Measurements from ENCODE around the gene SLC6A12.

The SLC6A12 gene

DNA sequence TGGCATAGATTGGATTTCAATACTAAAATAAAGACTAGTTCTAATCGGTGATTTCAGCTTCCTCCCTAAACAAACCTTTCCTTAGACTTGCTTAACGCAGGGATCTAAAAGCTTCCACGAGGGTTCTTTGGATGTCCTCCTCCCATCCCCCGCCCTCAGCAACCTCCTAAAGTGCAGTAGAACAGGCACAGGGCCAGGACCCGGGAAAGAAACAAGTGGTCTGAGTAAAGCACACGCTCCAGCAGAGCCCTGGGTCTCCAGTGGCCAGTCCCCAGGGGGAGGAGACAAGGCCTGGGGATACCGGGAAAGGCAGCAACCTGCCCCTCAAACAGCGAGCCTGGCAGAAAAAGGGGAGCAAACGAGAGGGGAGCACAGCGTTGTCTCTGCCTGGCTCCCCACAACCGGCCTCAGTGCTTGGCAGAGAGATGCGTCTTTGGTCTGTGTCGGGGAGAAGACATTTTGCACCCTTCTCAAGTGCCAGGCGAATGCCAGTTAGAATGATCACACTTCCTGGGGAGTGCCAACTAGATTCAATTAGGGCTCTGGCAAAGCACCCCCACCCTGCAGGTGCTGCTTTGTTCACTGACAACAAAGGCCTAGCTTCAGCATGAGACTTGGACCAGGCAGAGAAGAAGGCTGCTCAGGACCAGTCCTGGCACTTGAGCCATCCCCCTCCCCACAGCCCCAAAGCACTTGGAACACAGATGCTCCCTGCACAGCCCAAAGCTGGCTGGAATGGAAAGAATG lies 17.1 kb upstream of the SLC6A12 start:
- H3K4me3 ChIP-seq (ENCODE audit: control insufficient read depth, low read depth, low read length), result no peak overlapping the region
- TF ChIP-seq, protein P1, sequence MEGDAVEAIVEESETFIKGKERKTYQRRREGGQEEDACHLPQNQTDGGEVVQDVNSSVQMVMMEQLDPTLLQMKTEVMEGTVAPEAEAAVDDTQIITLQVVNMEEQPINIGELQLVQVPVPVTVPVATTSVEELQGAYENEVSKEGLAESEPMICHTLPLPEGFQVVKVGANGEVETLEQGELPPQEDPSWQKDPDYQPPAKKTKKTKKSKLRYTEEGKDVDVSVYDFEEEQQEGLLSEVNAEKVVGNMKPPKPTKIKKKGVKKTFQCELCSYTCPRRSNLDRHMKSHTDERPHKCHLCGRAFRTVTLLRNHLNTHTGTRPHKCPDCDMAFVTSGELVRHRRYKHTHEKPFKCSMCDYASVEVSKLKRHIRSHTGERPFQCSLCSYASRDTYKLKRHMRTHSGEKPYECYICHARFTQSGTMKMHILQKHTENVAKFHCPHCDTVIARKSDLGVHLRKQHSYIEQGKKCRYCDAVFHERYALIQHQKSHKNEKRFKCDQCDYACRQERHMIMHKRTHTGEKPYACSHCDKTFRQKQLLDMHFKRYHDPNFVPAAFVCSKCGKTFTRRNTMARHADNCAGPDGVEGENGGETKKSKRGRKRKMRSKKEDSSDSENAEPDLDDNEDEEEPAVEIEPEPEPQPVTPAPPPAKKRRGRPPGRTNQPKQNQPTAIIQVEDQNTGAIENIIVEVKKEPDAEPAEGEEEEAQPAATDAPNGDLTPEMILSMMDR (IDR thresholded peaks at IDR 0.05; ENCODE audit: control insufficient read depth, insufficient read depth, low read depth, low read length, missing control alignments), result no peak
- DNase-seq (ENCODE audit: low read depth), result no peak

DNA sequence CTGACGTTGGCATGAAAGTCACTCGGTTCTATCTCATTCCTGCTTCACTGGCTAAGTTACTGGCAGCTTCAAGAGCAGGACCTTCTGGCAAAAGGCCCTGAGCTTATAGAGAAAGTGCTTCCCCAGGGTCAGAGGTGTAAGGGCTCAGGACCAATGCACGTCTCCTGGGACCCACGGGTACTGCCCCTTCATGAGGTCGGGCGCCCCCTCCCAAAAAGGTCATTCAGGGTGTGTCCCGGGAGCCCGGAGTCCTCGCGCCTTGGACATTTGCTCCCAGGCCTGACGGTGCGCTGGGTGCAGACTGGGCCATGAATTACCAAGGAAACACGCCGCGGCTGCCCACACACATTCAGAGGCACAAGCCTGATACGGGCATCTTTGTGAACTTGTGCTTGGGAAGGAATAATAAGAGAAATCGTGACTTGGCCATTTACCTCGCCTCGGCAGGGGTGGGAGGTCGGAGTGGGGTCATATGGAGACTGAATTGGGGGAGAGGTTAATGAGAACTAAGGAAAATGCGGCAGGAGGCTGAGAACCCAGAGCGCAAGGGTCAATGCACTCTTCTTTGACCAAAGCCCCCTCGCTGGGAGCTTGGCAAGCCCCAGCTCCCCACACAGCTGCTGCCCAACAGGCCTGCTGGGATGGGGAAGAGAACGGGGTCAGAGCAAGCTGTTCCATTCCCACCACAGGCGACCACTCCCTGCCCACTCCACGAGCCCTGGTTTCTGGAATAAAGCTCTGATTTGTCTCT lies 15.7 kb upstream of the SLC6A12 start:
- TF ChIP-seq, protein P1 (IDR thresholded peaks at IDR 0.05; ENCODE audit: control insufficient read depth, insufficient read depth, low read depth, low read length, missing control alignments), result no peak
- DNase-seq (ENCODE audit: low read depth), result no peak
- no peak overlapping the region for H3K4me3 ChIP-seq (ENCODE audit: control insufficient read depth, low read depth, low read length)

DNA sequence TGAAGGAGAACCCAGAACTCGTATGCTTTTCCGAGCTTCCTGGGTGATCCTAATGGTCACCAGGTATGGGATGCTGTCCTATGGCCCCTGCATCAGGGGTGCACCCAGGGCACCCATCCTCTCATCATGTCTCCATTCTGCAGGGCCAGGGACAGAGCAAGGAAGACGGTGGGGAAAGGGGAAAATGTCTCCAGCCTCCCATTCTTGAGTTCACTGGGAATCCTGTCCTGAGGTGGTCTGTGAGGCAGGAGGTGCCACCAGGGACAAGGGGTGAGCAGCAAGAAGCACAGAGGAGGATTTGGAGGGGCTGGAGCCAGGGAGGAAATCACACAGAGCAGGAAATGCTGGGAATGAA lies 14.9 kb upstream of the SLC6A12 start:
- H3K4me3 ChIP-seq (ENCODE audit: control insufficient read depth, low read depth, low read length), result no peak overlapping the region
- no peak for DNase-seq (ENCODE audit: low read depth)
- TF ChIP-seq, protein P1 (IDR thresholded peaks at IDR 0.05; ENCODE audit: control insufficient read depth, insufficient read depth, low read depth, low read length, missing control alignments), result no peak

DNA sequence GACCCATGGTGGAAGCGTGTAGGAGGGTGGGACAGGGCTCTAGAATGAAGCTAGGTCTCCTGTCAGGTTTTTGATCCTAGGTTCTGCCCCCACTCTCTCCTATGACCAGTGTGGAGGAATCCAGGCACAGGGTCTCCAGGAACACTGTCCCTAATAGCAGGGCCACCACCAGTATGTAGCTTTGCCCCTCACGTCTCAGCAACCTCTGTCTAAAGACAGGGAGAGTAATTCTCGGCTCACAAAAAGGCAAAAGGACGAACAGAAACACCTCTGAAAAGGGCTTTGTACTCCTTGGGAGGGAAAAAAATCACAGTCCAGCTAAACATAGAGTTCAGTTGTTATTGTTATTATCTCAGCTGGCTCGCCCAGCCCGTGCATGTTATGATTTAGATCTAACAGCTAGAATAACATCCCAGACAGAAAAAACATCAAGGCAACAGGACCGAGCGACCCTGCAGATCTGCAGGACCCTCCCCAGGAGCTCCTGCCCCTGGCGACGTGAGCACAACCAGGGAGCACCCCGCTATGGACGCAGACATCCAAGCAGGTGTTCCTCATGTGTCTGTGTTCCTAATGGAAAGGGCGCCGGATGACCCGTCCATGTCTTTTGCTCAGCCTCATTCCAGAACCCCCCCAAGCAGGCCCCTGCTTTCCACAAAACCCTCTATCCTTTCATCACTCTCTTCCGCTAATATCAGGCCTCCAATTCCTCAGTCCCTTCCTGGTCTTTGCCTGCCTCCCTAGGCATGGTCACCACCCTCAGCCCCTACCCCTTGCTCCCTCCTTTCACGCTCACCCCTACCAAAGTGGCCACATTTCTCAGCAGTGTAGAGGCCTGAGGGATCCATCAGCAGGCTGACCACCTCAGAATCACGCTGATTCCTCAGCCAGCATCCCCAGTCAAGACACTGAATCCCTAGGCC lies 14.2 kb upstream of the SLC6A12 start:
- no peak overlapping the region for H3K4me3 ChIP-seq (ENCODE audit: control insufficient read depth, low read depth, low read length)
- TF ChIP-seq, protein P1 (IDR thresholded peaks at IDR 0.05; ENCODE audit: control insufficient read depth, insufficient read depth, low read depth, low read length, missing control alignments), result no peak
- no peak for DNase-seq (ENCODE audit: low read depth)

DNA sequence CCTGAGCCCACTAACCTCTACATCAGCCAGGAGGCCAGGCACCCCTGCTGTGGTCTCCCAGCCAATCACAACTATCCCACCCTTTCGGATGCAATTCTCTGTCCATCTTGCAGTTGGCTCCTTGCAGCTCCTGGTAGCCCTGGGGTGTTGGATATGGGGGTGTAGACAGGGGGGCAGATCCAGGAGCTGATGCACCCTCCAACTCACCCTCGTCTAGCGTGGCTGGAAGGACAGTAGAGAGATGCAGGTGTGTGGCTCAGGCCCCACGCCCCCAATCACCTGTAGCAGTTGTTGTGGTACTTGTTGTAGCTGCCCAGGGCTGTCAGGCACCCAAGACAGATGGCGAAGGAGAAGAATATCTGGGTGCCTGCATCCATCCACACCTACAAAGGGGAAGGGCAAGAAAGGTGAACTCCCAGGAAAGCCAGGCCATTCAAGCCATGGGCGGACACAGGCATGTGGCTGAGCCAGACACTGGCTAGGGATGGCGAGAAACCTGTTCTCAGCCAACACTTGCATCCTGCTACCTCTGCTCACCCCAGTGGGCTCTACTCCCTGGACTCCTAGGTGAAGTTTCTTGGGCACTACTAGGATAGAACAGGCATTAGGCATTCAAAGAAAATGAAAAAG lies 13.4 kb upstream of the SLC6A12 start:
- H3K4me3 ChIP-seq (ENCODE audit: control insufficient read depth, low read depth, low read length), result no peak overlapping the region
- no peak for DNase-seq (ENCODE audit: low read depth)
- TF ChIP-seq, protein P1 (IDR thresholded peaks at IDR 0.05; ENCODE audit: control insufficient read depth, insufficient read depth, low read depth, low read length, missing control alignments), result no peak

DNA sequence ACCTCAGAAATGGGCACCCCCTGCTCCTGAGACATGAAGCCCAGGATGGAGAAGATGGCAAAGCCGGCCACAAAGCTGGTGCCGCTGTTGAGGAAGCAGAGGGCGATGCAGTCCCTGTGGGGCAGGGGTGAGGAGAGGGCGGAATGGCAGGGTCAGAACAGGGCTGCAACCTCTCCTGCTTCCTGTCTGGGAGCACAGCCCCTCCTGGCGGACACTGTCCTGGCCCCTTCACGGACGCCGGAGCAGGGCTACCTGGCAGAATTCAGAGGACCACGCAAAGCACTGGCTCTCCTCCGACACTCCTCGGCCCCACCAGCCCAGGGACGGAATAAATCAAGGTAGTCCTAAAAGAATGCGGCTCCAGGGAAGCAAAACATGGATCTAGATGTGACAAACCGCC lies 12.4 kb upstream of the SLC6A12 start:
- no peak overlapping the region for H3K4me3 ChIP-seq (ENCODE audit: control insufficient read depth, low read depth, low read length)
- TF ChIP-seq, protein P1 (IDR thresholded peaks at IDR 0.05; ENCODE audit: control insufficient read depth, insufficient read depth, low read depth, low read length, missing control alignments), result no peak
- no peak for DNase-seq (ENCODE audit: low read depth)

All from AG09309 (cell line).